Measurements from ENCODE around the gene KCNK15.

Gene KCNK15

DNA sequence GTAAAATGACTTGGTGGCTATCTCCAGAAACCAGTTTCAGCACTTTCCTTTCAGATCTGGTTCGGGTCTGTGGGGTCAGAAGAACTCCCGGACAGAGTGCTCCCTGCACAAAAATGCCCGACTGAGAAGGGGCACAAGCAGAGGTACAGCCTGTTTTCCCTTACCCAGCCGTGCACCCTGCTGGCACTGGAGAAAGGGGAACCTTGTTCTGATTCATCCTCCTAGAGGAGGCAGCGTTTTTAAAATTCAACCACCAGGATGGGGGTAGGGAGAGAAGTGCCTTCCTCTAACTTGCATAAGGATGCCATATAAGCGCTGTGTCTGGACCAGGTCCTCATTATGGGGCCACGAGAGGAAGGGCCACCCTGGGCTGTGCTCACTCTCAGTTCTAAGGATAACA lies 47.1 kb downstream of the KCNK15 start:
- H3K79me2 ChIP-seq (ENCODE audit: low read length): no peaks in the 10 kb centered on the region
- no peak overlapping the region for H3K27ac ChIP-seq (ENCODE audit: low read length)
- peaks cover 35% of the 10 kb centered on the region for H3K27me3 ChIP-seq (ENCODE audit: low read depth, low read length)
- no peak overlapping the region for H3K4me2 ChIP-seq (ENCODE audit: low read length)
- H3K9me3 ChIP-seq (ENCODE audit: insufficient read depth, low read length): no peaks in the 10 kb centered on the region
- no peak overlapping the region for H3K9ac ChIP-seq (ENCODE audit: low read length)
- H4K20me1 ChIP-seq (ENCODE audit: insufficient read depth, low read length): no peaks in the 10 kb centered on the region
- H3K4me3 ChIP-seq (ENCODE audit: low read length): no peak overlapping the region
- no peak for TF ChIP-seq EZH2phosphoT487 (IDR thresholded peaks at IDR 0.05; ENCODE audit: low read depth)
- no peak overlapping the region for H2AFZ ChIP-seq (ENCODE audit: low read depth, low read length)
- H3K4me1 ChIP-seq (ENCODE audit: low read length): no peaks in the 10 kb centered on the region
- H3K36me3 ChIP-seq (replicated peaks; ENCODE audit: low read depth, low read length): no peaks in the 10 kb centered on the region

DNA sequence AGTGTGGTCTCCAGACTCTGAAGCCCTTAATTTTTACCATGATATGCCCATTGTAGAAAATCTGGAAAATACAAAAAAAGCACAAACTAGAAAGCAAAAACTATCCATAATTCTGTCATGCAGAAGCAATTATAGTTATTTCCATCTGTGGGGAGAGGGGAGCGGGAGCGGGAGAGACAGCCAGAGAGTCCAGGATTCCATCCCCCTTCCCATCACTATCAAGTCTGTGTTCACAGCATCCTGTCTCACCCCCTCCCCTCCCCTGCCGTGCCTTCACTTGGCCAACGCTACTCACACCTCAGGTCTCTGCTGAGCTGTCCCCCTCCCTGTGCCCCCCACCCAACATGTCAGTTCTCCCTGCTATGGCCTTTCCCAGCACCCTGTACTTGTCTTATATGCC lies 50.2 kb downstream of the KCNK15 start:
- Histone ChIP-seq H4K20me1 (ENCODE audit: insufficient read depth, low read length) (no peaks in the 10 kb centered on the region), H3K4me1 (ENCODE audit: low read length) (no peaks in the 10 kb centered on the region), H2AFZ (ENCODE audit: low read depth, low read length) (no peak overlapping the region), H3K9ac (ENCODE audit: low read length) (no peak overlapping the region), H3K36me3 (replicated peaks; ENCODE audit: low read depth, low read length) (no peaks in the 10 kb centered on the region), H3K27me3 (ENCODE audit: low read depth, low read length) (peaks cover 30% of the 10 kb centered on the region), H3K9me3 (ENCODE audit: insufficient read depth, low read length) (no peaks in the 10 kb centered on the region), H3K4me2 (ENCODE audit: low read length) (no peak overlapping the region), H3K4me3 (ENCODE audit: low read length) (no peak overlapping the region), H3K27ac (ENCODE audit: low read length) (no peak overlapping the region), H3K79me2 (ENCODE audit: low read length) (no peaks in the 10 kb centered on the region)
- TF ChIP-seq CTCF (IDR thresholded peaks at IDR 0.05; ENCODE audit: low read depth, low read length) (no peak), EZH2phosphoT487 (IDR thresholded peaks at IDR 0.05; ENCODE audit: low read depth) (no peak)

DNA sequence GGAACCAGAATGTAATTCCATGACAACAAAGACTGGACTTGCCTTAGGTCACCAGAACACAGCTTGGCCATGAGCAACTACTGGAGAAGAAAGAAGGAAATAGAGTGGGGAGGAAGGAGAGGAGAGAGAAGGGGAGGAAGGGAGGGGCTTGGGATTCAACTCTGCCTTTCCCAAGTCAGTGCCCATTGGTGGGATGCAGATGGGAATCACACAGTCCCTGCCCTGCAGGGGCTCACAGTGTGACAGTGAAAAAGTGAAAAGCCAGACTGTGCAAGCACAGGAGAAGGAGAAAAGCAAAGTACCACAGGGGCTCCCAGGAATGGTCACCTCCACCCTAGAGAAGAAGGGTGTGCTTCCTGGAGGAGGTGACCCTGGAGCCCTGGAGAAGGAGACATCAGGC lies 50.6 kb downstream of the KCNK15 start:
- Histone ChIP-seq H3K36me3 (replicated peaks; ENCODE audit: low read depth, low read length) (no peaks in the 10 kb centered on the region), H2AFZ (ENCODE audit: low read depth, low read length) (no peak overlapping the region), H3K4me3 (ENCODE audit: low read length) (no peak overlapping the region), H3K27ac (ENCODE audit: low read length) (no peak overlapping the region), H3K4me2 (ENCODE audit: low read length) (no peak overlapping the region), H3K9ac (ENCODE audit: low read length) (no peak overlapping the region), H3K79me2 (ENCODE audit: low read length) (no peaks in the 10 kb centered on the region), H3K4me1 (ENCODE audit: low read length) (no peaks in the 10 kb centered on the region), H3K27me3 (ENCODE audit: low read depth, low read length) (peaks cover 28% of the 10 kb centered on the region), H4K20me1 (ENCODE audit: insufficient read depth, low read length) (no peaks in the 10 kb centered on the region), H3K9me3 (ENCODE audit: insufficient read depth, low read length) (no peaks in the 10 kb centered on the region)
- no peak for TF ChIP-seq CTCF (IDR thresholded peaks at IDR 0.05; ENCODE audit: low read depth, low read length)

DNA sequence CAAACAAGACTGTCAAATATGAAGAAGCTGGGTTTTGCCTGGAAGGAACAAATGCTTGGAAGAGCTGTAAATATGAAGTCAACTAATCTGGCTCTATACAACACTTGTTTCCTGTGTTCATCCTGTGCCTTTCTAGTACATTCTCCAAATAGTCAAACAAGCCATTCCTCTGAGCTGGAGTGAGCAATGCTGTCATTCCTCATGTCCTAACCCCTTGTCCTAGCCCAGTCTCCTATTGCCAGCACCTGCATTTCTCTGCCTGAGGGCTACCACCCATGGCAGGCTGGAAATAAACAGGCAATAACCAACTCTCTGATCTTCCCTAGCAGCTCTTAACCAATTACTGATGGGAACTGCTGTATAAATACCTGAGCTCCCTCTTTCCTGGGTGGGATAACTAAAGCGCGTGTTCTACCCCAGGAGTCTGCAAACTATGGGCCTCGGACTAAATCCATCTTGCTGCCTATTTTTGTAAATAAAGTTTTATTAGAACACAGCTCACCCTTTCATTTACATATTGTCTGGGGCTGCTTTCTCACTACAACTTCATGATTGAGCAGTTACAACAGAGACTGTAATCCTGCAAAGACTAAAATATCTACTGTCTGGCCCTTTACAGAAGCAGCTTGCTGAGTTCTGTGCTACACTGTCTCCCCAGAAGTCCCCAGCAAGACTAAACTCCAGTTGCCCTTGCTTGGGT lies 51.2 kb downstream of the KCNK15 start:
- Histone ChIP-seq H3K9ac (ENCODE audit: low read length) (no peak overlapping the region), H3K4me3 (ENCODE audit: low read length) (no peak overlapping the region), H3K4me1 (ENCODE audit: low read length) (no peaks in the 10 kb centered on the region), H3K9me3 (ENCODE audit: insufficient read depth, low read length) (no peaks in the 10 kb centered on the region), H3K4me2 (ENCODE audit: low read length) (no peak overlapping the region), H2AFZ (ENCODE audit: low read depth, low read length) (no peak overlapping the region), H3K27ac (ENCODE audit: low read length) (no peak overlapping the region), H4K20me1 (ENCODE audit: insufficient read depth, low read length) (no peaks in the 10 kb centered on the region), H3K27me3 (ENCODE audit: low read depth, low read length) (peaks cover 27% of the 10 kb centered on the region), H3K36me3 (replicated peaks; ENCODE audit: low read depth, low read length) (no peaks in the 10 kb centered on the region), H3K79me2 (ENCODE audit: low read length) (no peaks in the 10 kb centered on the region)
- TF ChIP-seq EZH2phosphoT487 (IDR thresholded peaks at IDR 0.05; ENCODE audit: low read depth) (no peak), CTCF (IDR thresholded peaks at IDR 0.05; ENCODE audit: low read depth, low read length) (no peak)

Data from OCI-LY3 (cell line).